COR-L47 (cell line): ENCODE data around the gene KLHL21.

ENCODE experiments used
- DNase-seq: peaks from one replicate; lab custom pipeline; 2025; lab: John Stamatoyannopoulos, UW

KLHL21 gene

GRCh38 chr1:6547301-6547700, 55.4 kb downstream of the KLHL21 start:
- no peak for DNase-seq

DNA sequence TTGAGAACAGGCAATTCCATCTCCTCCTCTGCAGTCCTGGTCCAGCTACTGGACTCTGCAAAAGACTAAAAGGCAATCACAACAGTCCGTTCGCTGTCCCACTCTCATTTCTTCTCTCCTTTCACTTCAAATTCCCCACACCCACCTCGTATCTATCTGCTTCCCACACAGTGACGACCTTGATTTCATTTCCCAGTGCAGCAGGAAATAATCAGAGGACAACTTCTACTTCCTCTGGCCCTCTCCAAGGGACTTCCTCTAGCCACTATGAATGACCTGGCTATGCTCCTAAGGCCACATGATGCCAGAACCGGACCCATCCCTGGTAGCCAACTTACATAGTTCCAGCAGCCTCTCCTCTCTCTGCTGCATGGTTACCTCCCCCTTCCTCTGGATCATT, 56.3 kb downstream of the KLHL21 start:
- no peak for DNase-seq

GRCh38 chr1:6545276-6546112, 57.2 kb downstream of the KLHL21 start:
- DNase-seq, result no peak

DNA sequence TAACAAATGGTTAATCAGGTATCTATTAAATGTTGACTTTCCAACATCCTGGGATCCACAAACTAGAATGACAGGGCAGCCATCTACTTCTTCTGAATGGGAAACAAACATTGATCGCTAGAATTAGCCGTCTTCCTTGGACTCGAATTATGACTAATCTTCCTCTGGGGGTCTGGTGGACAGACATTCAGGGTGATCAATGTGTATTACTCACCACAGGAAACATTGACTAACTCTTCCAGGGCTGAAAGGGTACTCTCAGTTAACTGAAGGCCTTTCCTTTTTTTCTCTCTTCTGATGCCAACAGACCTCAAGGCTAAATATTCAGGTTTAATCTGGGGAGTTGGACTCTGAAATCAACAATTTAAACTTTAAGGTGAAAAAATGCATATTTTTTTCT, 57.8 kb downstream of the KLHL21 start:
- no peak for DNase-seq
